Measurements from ENCODE around the gene LAIR2.
"Not testable (repeated sequence)": the region's sequence is repeated elsewhere in the genome, so short reads cannot be mapped to it uniquely, and the experiment has no call there.

The LAIR2 gene

DNA sequence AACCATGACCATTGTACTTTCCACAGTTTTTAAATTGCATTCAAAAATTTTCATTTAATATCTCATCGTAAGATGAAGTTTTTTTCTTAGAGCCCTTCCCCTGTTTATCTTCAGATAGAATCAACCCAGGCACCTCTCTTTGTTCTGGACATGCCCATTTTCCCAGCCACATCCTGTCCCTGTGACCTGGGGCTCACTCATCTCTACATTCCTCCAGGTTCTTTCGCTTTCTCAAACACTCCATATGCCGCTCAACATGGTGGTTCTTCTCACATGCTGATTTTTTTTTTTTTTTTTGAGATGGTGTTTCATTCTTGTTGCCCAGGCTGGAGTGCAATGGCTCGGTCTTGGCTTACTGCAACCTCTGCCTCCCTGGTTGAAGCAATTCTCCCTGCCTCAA, 2.9 kb downstream of the LAIR2 start:
- H3K9me3 ChIP-seq (replicated peaks; ENCODE audit: insufficient read depth, low read length); H2AFZ ChIP-seq (ENCODE audit: low read length); DNase-seq; H3K9me2 ChIP-seq (replicated peaks; ENCODE audit: insufficient read depth, low read length); H3K4me2 ChIP-seq (ENCODE audit: low read depth, low read length); H4K20me1 ChIP-seq (ENCODE audit: insufficient read depth, low read length); H3F3A ChIP-seq (ENCODE audit: insufficient read depth, low read length); H3K9ac ChIP-seq (ENCODE audit: low read length); H3K79me2 ChIP-seq (ENCODE audit: low read length); H3K4me3 ChIP-seq (ENCODE audit: low read length); H3K4me1 ChIP-seq (ENCODE audit: low read length); H3K36me3 ChIP-seq (replicated peaks; ENCODE audit: insufficient read depth, low read length); H3K27ac ChIP-seq (ENCODE audit: low read length): not testable (repeated sequence)
- peaks cover 65% of the 10 kb centered on the region for H3K27me3 ChIP-seq (replicated peaks; ENCODE audit: insufficient read depth, low read length)

DNA sequence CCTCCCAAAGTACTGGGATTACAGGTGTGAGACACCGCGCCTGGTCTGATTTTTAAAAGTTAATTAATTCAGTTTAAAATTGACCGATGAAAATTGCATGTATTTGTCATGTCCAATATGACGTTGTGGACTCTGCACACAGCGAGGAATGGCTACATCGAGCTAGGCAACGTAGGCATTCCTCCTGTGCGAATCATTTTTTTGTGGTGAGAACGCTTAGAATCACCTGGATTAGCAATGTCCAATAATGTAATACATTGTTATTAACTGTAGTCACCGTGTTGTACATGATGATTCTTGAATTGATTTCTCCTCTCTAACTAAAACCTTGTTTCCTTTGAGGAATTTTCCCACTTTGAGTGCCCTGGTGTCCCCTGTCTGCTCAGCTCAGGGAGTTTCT, 3.4 kb downstream of the LAIR2 start:
- no peak overlapping the region for H3K9ac ChIP-seq (ENCODE audit: low read length)
- no peaks in the 10 kb centered on the region for H3K9me3 ChIP-seq (replicated peaks; ENCODE audit: insufficient read depth, low read length)
- H3K4me3 ChIP-seq (ENCODE audit: low read length): no peak overlapping the region
- DNase-seq: no peak
- H3F3A ChIP-seq (ENCODE audit: insufficient read depth, low read length): no peaks in the 10 kb centered on the region
- H3K4me2 ChIP-seq (ENCODE audit: low read depth, low read length): no peak overlapping the region
- H3K9me2 ChIP-seq (replicated peaks; ENCODE audit: insufficient read depth, low read length): no peaks in the 10 kb centered on the region
- peaks cover 60% of the 10 kb centered on the region for H3K27me3 ChIP-seq (replicated peaks; ENCODE audit: insufficient read depth, low read length)
- TF ChIP-seq EZH2 (optimal IDR thresholded peaks at IDR 0.05; ENCODE audit: low read depth, low read length) (no peak), EZH2phosphoT487 (IDR thresholded peaks at IDR 0.05; ENCODE audit: low read length) (no peak), CTCF (IDR thresholded peaks at IDR 0.05; ENCODE audit: low read length) (no peak)
- H2AFZ ChIP-seq (ENCODE audit: low read length): no peak overlapping the region
- H3K4me1 ChIP-seq (ENCODE audit: low read length): no peaks in the 10 kb centered on the region
- H3K36me3 ChIP-seq (replicated peaks; ENCODE audit: insufficient read depth, low read length): no peaks in the 10 kb centered on the region
- H3K79me2 ChIP-seq (ENCODE audit: low read length): no peaks in the 10 kb centered on the region
- no peak overlapping the region for H3K27ac ChIP-seq (ENCODE audit: low read length)
- H4K20me1 ChIP-seq (ENCODE audit: insufficient read depth, low read length): no peaks in the 10 kb centered on the region

DNA sequence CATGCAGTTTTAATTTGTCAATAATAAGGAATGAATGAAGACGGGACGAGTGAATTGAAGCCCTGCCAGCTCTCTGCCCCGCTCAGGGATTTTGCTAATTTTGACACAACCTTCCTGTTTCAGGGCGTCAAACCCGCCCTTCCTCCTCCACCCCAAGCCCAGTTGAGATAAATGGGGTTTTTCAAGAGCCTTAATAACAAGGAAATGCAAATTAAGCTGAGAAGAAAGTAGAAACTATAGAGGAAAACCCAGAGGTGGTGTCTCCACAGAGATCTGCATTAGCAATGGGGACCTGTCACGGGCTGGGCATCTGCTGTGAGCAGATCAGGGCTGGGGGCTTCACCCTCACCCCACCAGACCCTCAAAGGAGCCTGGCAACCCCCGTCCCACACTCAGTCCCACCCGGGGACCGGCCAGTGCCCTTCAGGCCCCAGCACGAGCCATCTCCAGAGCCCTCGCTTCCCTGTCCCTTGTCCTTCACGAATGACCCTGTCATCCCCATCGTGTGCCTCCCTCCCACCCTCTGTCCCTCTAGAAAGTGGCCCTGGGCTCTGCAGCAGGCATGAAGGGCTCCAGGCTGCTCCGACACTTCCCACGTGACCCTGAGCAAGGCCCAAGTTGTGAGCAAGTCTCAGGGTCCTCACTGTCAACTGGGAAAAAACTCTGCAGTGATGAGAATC, 4.5 kb downstream of the LAIR2 start:
- H3K27me3 ChIP-seq (replicated peaks; ENCODE audit: insufficient read depth, low read length): peaks cover 60% of the 10 kb centered on the region
- H4K20me1 ChIP-seq (ENCODE audit: insufficient read depth, low read length); H3K4me3 ChIP-seq (ENCODE audit: low read length): not testable (repeated sequence)

DNA sequence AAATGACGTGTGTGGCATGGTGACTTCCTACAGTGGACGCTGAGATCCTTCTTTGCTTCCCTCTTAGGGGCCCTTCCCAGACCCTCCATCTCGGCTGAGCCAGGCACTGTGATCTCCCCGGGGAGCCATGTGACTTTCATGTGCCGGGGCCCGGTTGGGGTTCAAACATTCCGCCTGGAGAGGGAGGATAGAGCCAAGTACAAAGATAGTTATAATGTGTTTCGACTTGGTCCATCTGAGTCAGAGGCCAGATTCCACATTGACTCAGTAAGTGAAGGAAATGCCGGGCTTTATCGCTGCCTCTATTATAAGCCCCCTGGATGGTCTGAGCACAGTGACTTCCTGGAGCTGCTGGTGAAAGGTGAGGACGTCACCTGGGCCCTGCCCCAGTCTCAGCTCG, 5.2 kb downstream of the LAIR2 start:
- Histone ChIP-seq H3K9ac (ENCODE audit: low read length) (no peak overlapping the region), H3K79me2 (ENCODE audit: low read length) (no peaks in the 10 kb centered on the region), H3K27ac (ENCODE audit: low read length) (no peak overlapping the region), H3F3A (ENCODE audit: insufficient read depth, low read length) (no peaks in the 10 kb centered on the region), H3K4me3 (ENCODE audit: low read length) (no peak overlapping the region), H3K9me2 (replicated peaks; ENCODE audit: insufficient read depth, low read length) (no peaks in the 10 kb centered on the region), H3K27me3 (replicated peaks; ENCODE audit: insufficient read depth, low read length) (peaks cover 60% of the 10 kb centered on the region), H2AFZ (ENCODE audit: low read length) (no peak overlapping the region), H3K4me2 (ENCODE audit: low read depth, low read length) (no peak overlapping the region), H3K4me1 (ENCODE audit: low read length) (no peaks in the 10 kb centered on the region), H4K20me1 (ENCODE audit: insufficient read depth, low read length) (no peaks in the 10 kb centered on the region), H3K36me3 (replicated peaks; ENCODE audit: insufficient read depth, low read length) (no peaks in the 10 kb centered on the region), H3K9me3 (replicated peaks; ENCODE audit: insufficient read depth, low read length) (no peaks in the 10 kb centered on the region)
- TF ChIP-seq CTCF (IDR thresholded peaks at IDR 0.05; ENCODE audit: low read length) (no peak), EZH2phosphoT487 (IDR thresholded peaks at IDR 0.05; ENCODE audit: low read length) (no peak), EZH2 (optimal IDR thresholded peaks at IDR 0.05; ENCODE audit: low read depth, low read length) (no peak)
- DNase-seq: no peak

More for the DNA sequence above, 4.5 kb downstream of the LAIR2 start:
- H3K79me2 ChIP-seq (ENCODE audit: low read length); H3K9me2 ChIP-seq (replicated peaks; ENCODE audit: insufficient read depth, low read length); H3K4me1 ChIP-seq (ENCODE audit: low read length); H3K9ac ChIP-seq (ENCODE audit: low read length); H3K27ac ChIP-seq (ENCODE audit: low read length); DNase-seq; H3K36me3 ChIP-seq (replicated peaks; ENCODE audit: insufficient read depth, low read length); H3F3A ChIP-seq (ENCODE audit: insufficient read depth, low read length); H3K4me2 ChIP-seq (ENCODE audit: low read depth, low read length); H3K9me3 ChIP-seq (replicated peaks; ENCODE audit: insufficient read depth, low read length); H2AFZ ChIP-seq (ENCODE audit: low read length): not testable (repeated sequence)

DNA sequence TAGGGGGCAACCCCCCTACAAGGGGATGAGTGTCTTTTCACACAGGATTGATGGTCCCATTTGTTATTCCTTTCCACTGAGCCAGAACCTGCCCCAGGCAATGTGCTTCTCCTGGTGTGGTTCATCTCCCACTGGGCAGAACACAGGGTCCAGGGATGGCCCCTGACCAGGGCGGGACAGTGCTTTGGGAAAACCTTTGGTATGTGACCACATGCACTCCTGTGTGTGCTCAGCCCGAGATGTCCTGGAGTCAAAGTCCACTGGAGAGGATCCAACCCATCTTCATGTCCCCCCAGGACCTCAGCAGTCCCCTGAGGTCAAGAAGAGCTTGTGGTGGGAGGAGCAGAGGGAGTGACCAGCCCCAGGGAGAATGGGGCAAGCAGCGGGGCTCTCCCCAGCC, 5.9 kb downstream of the LAIR2 start:
- H3K27ac ChIP-seq (ENCODE audit: low read length); H3K4me1 ChIP-seq (ENCODE audit: low read length); DNase-seq; H3K36me3 ChIP-seq (replicated peaks; ENCODE audit: insufficient read depth, low read length); H3K4me3 ChIP-seq (ENCODE audit: low read length); H3F3A ChIP-seq (ENCODE audit: insufficient read depth, low read length); H3K79me2 ChIP-seq (ENCODE audit: low read length); H3K4me2 ChIP-seq (ENCODE audit: low read depth, low read length); H4K20me1 ChIP-seq (ENCODE audit: insufficient read depth, low read length); H2AFZ ChIP-seq (ENCODE audit: low read length); H3K9me3 ChIP-seq (replicated peaks; ENCODE audit: insufficient read depth, low read length); H3K9ac ChIP-seq (ENCODE audit: low read length); H3K9me2 ChIP-seq (replicated peaks; ENCODE audit: insufficient read depth, low read length): not testable (repeated sequence)
- H3K27me3 ChIP-seq (replicated peaks; ENCODE audit: insufficient read depth, low read length): peaks cover 60% of the 10 kb centered on the region

- H3F3A ChIP-seq (ENCODE audit: insufficient read depth, low read length); H4K20me1 ChIP-seq (ENCODE audit: insufficient read depth, low read length); H3K9me2 ChIP-seq (replicated peaks; ENCODE audit: insufficient read depth, low read length); H3K9ac ChIP-seq (ENCODE audit: low read length); H3K4me3 ChIP-seq (ENCODE audit: low read length); H3K79me2 ChIP-seq (ENCODE audit: low read length); H2AFZ ChIP-seq (ENCODE audit: low read length); H3K27ac ChIP-seq (ENCODE audit: low read length); H3K9me3 ChIP-seq (replicated peaks; ENCODE audit: insufficient read depth, low read length); H3K36me3 ChIP-seq (replicated peaks; ENCODE audit: insufficient read depth, low read length); DNase-seq; H3K4me1 ChIP-seq (ENCODE audit: low read length); H3K4me2 ChIP-seq (ENCODE audit: low read depth, low read length): not testable (repeated sequence)
- H3K27me3 ChIP-seq (replicated peaks; ENCODE audit: insufficient read depth, low read length): peaks cover 58% of the 10 kb centered on the region
Measured at GRCh38 chr19:54509200-54509940, 6.7 kb downstream of the LAIR2 start.
